Measurements from ENCODE around the gene NIPA2. TPM values are rescaled to one million over a fixed set of nuclear protein-coding genes. Genes with fewer than 3 reads are reported as not detected.

NIPA2 gene
- total RNA-seq, 4 donors from 2014 or later, result 50.3 to 67.2 (median 56.4) TPM

GRCh38 chr15:22831473-22831872 is 7.0 kb upstream of the NIPA2 start:
- Histone ChIP-seq H3K4me3 (replicated peaks in 1 of 3) (no peak overlapping the region), H3K36me3 (peaks cover 8% of the 10 kb centered on the region in 2 donors), H3K9me3 (no peaks in the 10 kb centered on the region), H3K4me1 (no peaks in the 10 kb centered on the region), H3K27ac (no peak overlapping the region), H3K27me3 (no peaks in the 10 kb centered on the region)
- no peak for DNase-seq
- intact Hi-C loops (cut with DNase I), result no loop called here
- WGBS, 2 donors, result 58 to 63% methylated on average over 1 of the region's 1 CpG
- TF ChIP-seq POLR2A (IDR thresholded peaks at IDR 0.05) (no peak), CTCF (IDR thresholded peaks at IDR 0.05) (no peak)

- Histone ChIP-seq H3K4me3 (replicated peaks in 1 of 3) (peak overlapping the region; percentile 67 to 86 (median 75)), H3K27ac (peak overlapping the region; percentile 79 to 87 (median 84)), H3K4me1 (peaks cover 17 to 19% of the 10 kb centered on the region in 2 donors), H3K9me3 (no peaks in the 10 kb centered on the region), H3K27me3 (no peaks in the 10 kb centered on the region), H3K36me3 (no peaks in the 10 kb centered on the region)
- TF ChIP-seq POLR2A (IDR thresholded peaks at IDR 0.05), result no peak
- no peak for TF ChIP-seq CTCF (IDR thresholded peaks at IDR 0.05)
- intact Hi-C loops (cut with DNase I), result loop anchor here (5.0 kb wide), 1 partner anchor 52 kb away; the partner anchor contains the start of gene NIPA1
- DNase-seq, result no peak
- WGBS, 2 donors, result 0 to 1% methylated on average over 16 of the region's 16 CpGs
These were observed 705 bp downstream of the NIPA2 start for GRCh38 chr15:22839046-22839695.

GRCh38 chr15:22844421-22845288 is 6.2 kb downstream of the NIPA2 start:
- peak overlapping the region in 2 of 3 donors; percentile 7 to 71 for H3K27ac ChIP-seq
- TF ChIP-seq POLR2A (IDR thresholded peaks at IDR 0.05), result no peak
- no peak for TF ChIP-seq CTCF (IDR thresholded peaks at IDR 0.05)
- H3K36me3 ChIP-seq, result no peaks in the 10 kb centered on the region
- peaks cover 22 to 27% of the 10 kb centered on the region in 2 donors for H3K4me1 ChIP-seq
- intact Hi-C loops (cut with DNase I), result no loop called here
- 83 to 84% methylated on average over 19 of the region's 19 CpGs for WGBS, 2 donors
- no peaks in the 10 kb centered on the region for H3K27me3 ChIP-seq
- no peak for DNase-seq
- H3K9me3 ChIP-seq, result no peaks in the 10 kb centered on the region
- H3K4me3 ChIP-seq (replicated peaks in 1 of 3), result no peak overlapping the region

- Histone ChIP-seq H3K9me3 (no peaks in the 10 kb centered on the region), H3K36me3 (no peaks in the 10 kb centered on the region), H3K4me3 (replicated peaks in 1 of 3) (no peak overlapping the region), H3K27ac (peak overlapping the region in 1 of 3 donors; percentile 71), H3K27me3 (no peaks in the 10 kb centered on the region), H3K4me1 (peaks cover 15 to 20% of the 10 kb centered on the region in 2 donors)
- 25 to 31% methylated on average over 2 of the region's 2 CpGs for WGBS, 2 donors
- intact Hi-C loops (cut with DNase I), result no loop called here
- peak; percentile 61 to 64 for DNase-seq
- TF ChIP-seq CTCF (IDR thresholded peaks at IDR 0.05) (no peak), POLR2A (IDR thresholded peaks at IDR 0.05) (no peak)
These were observed 6.9 kb downstream of the NIPA2 start for GRCh38 chr15:22845289-22845900.

Measured in thyroid gland (tissue), 4 donors.